GM12878 (cell line): ENCODE measurements around the gene DNAH5. TPM values are rescaled to one million over a fixed set of nuclear protein-coding genes. Genes with fewer than 3 reads are reported as not detected.

Source experiments
- ATAC-seq: fragments of 200-7000 bp; cut with Tn5 transposase; 3 replicates; pipeline ENCODE4 v1.9.1; 2020; ENCODE audit warnings: mild to moderate bottlenecking, moderate library complexity
- BruUV-seq: library from RNA; stranded (reverse); fragments of 400-500 nt; replicated peaks from 2 replicates; lab custom pipeline; 2021; lab: Mats Ljungman, UMichigan
- CTCF ChIA-PET: fragments of 300-600 bp; sonication (Branson Sonifier 250); formaldehyde crosslinking; extraction: SDS; loops from one replicate; lab custom pipeline; 2021; ENCODE audit warnings: inconsistent platforms; lab: Yijun Ruan, JAX
- POLR2A ChIA-PET: fragments of 350-600 bp; formaldehyde crosslinking; extraction: SDS; loops from one replicate; lab custom pipeline; 2021; ENCODE audit warnings: inconsistent platforms; lab: Charles Lee
- RAD21 ChIA-PET: fragments of 300-600 bp; sonication (Branson Sonifier 250); formaldehyde crosslinking; loops from one replicate; lab custom pipeline; 2023; ENCODE audit warnings: antibody characterized with exemption; ENCODE audit not compliant: unreplicated experiment; lab: Charles Lee
- SMC1A ChIA-PET: fragments of 300-600 bp; sonication (Branson Sonifier 250); formaldehyde crosslinking; loops from one replicate; lab custom pipeline; 2023; ENCODE audit not compliant: unreplicated experiment, uncharacterized antibody; lab: Charles Lee
- DNase-seq: peaks from one replicate; pipeline ENCODE4 v3.0.0-alpha.2; 2011; ENCODE audit warnings: low read depth, low spot score
- FAIRE-seq: peaks from 3 replicates; lab custom pipeline; 2011; peaks lifted over from hg19 to GRCh38; lab: Jason Lieb, UNC
- H2AFZ ChIP-seq: 2 replicates; pipeline ENCODE4 v1.6.0; 2011; ENCODE audit warnings: low read depth, low read length, control low read depth; ENCODE audit not compliant: control insufficient read depth
- H3K27ac ChIP-seq: 2 replicates; pipeline ENCODE4 v1.5.1; 2011; ENCODE audit warnings: control low read depth; ENCODE audit not compliant: control insufficient read depth, insufficient read depth
- H3K27me3 ChIP-seq, 2 experiments: replicated peaks in 1 of 2; 2 replicates each; pipeline versions ENCODE4 v1.6.0 to v1.6.1; 2011; ENCODE audit warnings: low read length in 1 of 2; ENCODE audit not compliant: control insufficient read depth in 2 of 2, insufficient read depth in 2 of 2
- H3K36me3 ChIP-seq, 2 experiments: 2 replicates each; pipeline ENCODE4 v1.5.1; 2011; ENCODE audit warnings: low read length in 1 of 2; ENCODE audit not compliant: control insufficient read depth in 2 of 2, insufficient read depth in 2 of 2
- H3K4me1 ChIP-seq: 2 replicates; pipeline ENCODE4 v1.6.1; 2011; ENCODE audit warnings: mild to moderate bottlenecking, low read length, moderate library complexity, mixed read lengths; ENCODE audit not compliant: control insufficient read depth, insufficient read depth
- H3K4me2 ChIP-seq: 2 replicates; pipeline ENCODE4 v1.6.0; 2011; ENCODE audit warnings: control low read depth; ENCODE audit not compliant: control insufficient read depth, insufficient read depth
- H3K4me3 ChIP-seq: fragments of 200-600 bp; sonication (generic); 2 replicates; pipeline ENCODE4 v1.5.1; 2016
- H3K79me2 ChIP-seq: 2 replicates; pipeline ENCODE4 v1.6.0; 2011; ENCODE audit warnings: low read length; ENCODE audit not compliant: control insufficient read depth, insufficient read depth
- H3K9ac ChIP-seq: 2 replicates; pipeline ENCODE4 v1.8.0; 2011; ENCODE audit warnings: low read length, control low read depth, mixed read lengths; ENCODE audit not compliant: control insufficient read depth, insufficient read depth
- H3K9me3 ChIP-seq: replicated peaks from 3 replicates; pipeline ENCODE4 v1.5.1; 2011; ENCODE audit warnings: mild to moderate bottlenecking, low read length; ENCODE audit not compliant: control insufficient read depth, insufficient read depth
- H4K20me1 ChIP-seq: 2 replicates; pipeline ENCODE4 v1.6.0; 2011; ENCODE audit not compliant: control insufficient read depth, insufficient read depth
- BHLHE40 ChIP-seq, 2 experiments: fragments of 450-650 bp in 1 of 2; IDR thresholded peaks; 2 replicates each; pipeline ENCODE4 v1.6.1; 2011 to 2017; ENCODE audit warnings: low read depth in 2 of 2, borderline replicate concordance in 1 of 2, improper control_type of control experiment in 1 of 2, low read length in 1 of 2, mild to moderate bottlenecking in 1 of 2
- BRCA1 ChIP-seq: IDR thresholded peaks from 2 replicates; pipeline ENCODE4 v1.6.1; 2011; ENCODE audit warnings: low read depth, low read length, improper control_type of control experiment
- CEBPB ChIP-seq, 2 experiments: fragments of 150-350 bp in 1 of 2; IDR thresholded peaks; 2 replicates each; pipeline ENCODE4 v1.6.1; 2012 to 2014; ENCODE audit warnings: low read depth in 2 of 2, low read length in 2 of 2, borderline replicate concordance in 1 of 2, inconsistent platforms in 1 of 2
- CEBPZ ChIP-seq: fragments of 150-350 bp; IDR thresholded peaks from 2 replicates; pipeline ENCODE4 v1.6.1; 2016; ENCODE audit warnings: low read depth, low read length
- CHD2 ChIP-seq: IDR thresholded peaks from 2 replicates; pipeline ENCODE4 v1.6.1; 2011; ENCODE audit warnings: low read depth, low read length, improper control_type of control experiment, borderline replicate concordance
- ESRRA ChIP-seq: IDR thresholded peaks from 2 replicates; pipeline ENCODE4 v1.6.1; 2012; ENCODE audit warnings: mild to moderate bottlenecking, low read length, improper control_type of control experiment
- KLF5 ChIP-seq: fragments of 450-650 bp; IDR thresholded peaks from 2 replicates; pipeline ENCODE4 v1.6.1; 2014; ENCODE audit warnings: mild to moderate bottlenecking; ENCODE audit not compliant: partially characterized antibody
- MXI1 ChIP-seq: fragments of 150-350 bp; IDR thresholded peaks from 2 replicates; pipeline ENCODE4 v1.6.1; 2011; ENCODE audit warnings: low read depth, mild to moderate bottlenecking, inconsistent platforms, low read length, improper control_type of control experiment
- MYB ChIP-seq: fragments of 150-350 bp; IDR thresholded peaks from 2 replicates; pipeline ENCODE4 v1.6.1; 2014; ENCODE audit warnings: mild to moderate bottlenecking, low read depth, low read length, borderline replicate concordance
- PBX3 ChIP-seq: IDR thresholded peaks from 2 replicates; pipeline ENCODE4 v1.6.1; 2011; ENCODE audit warnings: mild to moderate bottlenecking, low read depth, low read length, moderate library complexity; ENCODE audit not compliant: insufficient replicate concordance
- POU2F2 ChIP-seq: IDR thresholded peaks from 3 replicates; pipeline ENCODE4 v1.6.1; 2011; ENCODE audit warnings: low read depth, mild to moderate bottlenecking, low read length, borderline replicate concordance
- SP1 ChIP-seq: IDR thresholded peaks from one replicate; pipeline ENCODE4 v1.6.1; 2011; ENCODE audit warnings: low read depth, low read length
- SREBF2 ChIP-seq: IDR thresholded peaks from 2 replicates; pipeline ENCODE4 v1.6.1; 2012; ENCODE audit warnings: mild to moderate bottlenecking, low read length
- ZNF384 ChIP-seq: IDR thresholded peaks from 2 replicates; pipeline ENCODE4 v1.6.1; 2012; ENCODE audit warnings: low read depth, mild to moderate bottlenecking, low read length, improper control_type of control experiment, borderline replicate concordance
- WGBS: methylation state at CpG from one replicate; pipeline ENCODE4 v1.1.6; 2016; ENCODE audit warnings: low lambda C conversion rate; ENCODE audit not compliant: insufficient replicate concordance, insufficient coverage; ENCODE audit errors: missing lambda C conversion rate; 5-methylcytosine and 5-hydroxymethylcytosine counted together
- in situ Hi-C: fragments of 300-500 bp; cut with MboI; formaldehyde crosslinking; loops from 9 replicates; pipeline ENCODE4 v1.14.3; 2018; ENCODE audit warnings: mixed read lengths
- intact Hi-C: fragments of 100-400 bp; cut with micrococcal nuclease; formaldehyde crosslinking; loops from one replicate; pipeline ENCODE4 v1.14.2; 2022; ENCODE audit not compliant: unreplicated experiment
- polyA plus RNA-seq, 11 experiments: library from polyadenylated mRNA; depleted of rRNA in 4 of 11; unstranded in 6 of 11; stranded (reverse) in 5 of 11; fragments of >200 nt; fragmentation: Nextera tagmentation in 4 of 11; fragmentation: Illumina TruSeq in 1 of 11; extraction: Ambion mirVana in 4 of 11; extraction: Trizol in 1 of 11; gene quantifications; 1 replicate in 1 of 11; 2 replicates in 10 of 11; pipeline versions ENCODE4 v1.2.1 to v1.2.3, GENCODE V29; 2011 to 2016; ENCODE audit warnings: inconsistent platforms in 2 of 11, missing spikeins in 2 of 11, low read depth in 1 of 11
- total RNA-seq, 4 experiments: library from RNA; depleted of rRNA in 3 of 4; stranded (reverse); fragments of >200 nt in 3 of 4; fragmentation: Illumina TruSeq in 1 of 4; extraction: Trizol in 1 of 4; gene quantifications; 2 replicates each; pipeline versions ENCODE4 v1.2.1 to v1.2.3, GENCODE V29; 2013 to 2021

DNAH5 gene
- total and polyA plus RNA-seq, 10 of the 15 experiments (the other 5 are each of a cell fraction or from before 2014, with no cell fraction given) = under 0.01 to 0.30 (median 0.07) TPM; not detected in 7

- in situ Hi-C loops = no loop called here
- Histone ChIP-seq H3K4me3 (no peak overlapping the region), H3K9ac (no peak overlapping the region), H3K36me3 (no peaks in the 10 kb centered on the region), H3K4me2 (no peak overlapping the region), H3K79me2 (no peaks in the 10 kb centered on the region), H3K27ac (no peak overlapping the region), H4K20me1 (no peaks in the 10 kb centered on the region), H3K4me1 (no peaks in the 10 kb centered on the region), H3K9me3 (no peaks in the 10 kb centered on the region), H3K27me3 (no peaks in the 10 kb centered on the region), H2AFZ (no peak overlapping the region)
- POLR2A ChIA-PET = no interaction called here
- ATAC-seq (no peak), DNase-seq (no peak), FAIRE-seq (no peak)
- BruUV-seq = no TSS peak
- CTCF ChIA-PET = no interaction called here
- RAD21 ChIA-PET = no interaction called here
- TF ChIP-seq MYB (no peak), SREBF2 (no peak), PBX3 (no peak), CEBPZ (no peak), KLF5 (no peak), ZNF384 (no peak), POU2F2 (no peak), CEBPB (IDR thresholded peaks at IDR 0.05; ENCODE audit: borderline replicate concordance in 1 of 2, low read depth in 2 of 2, low read length in 2 of 2) (no peak), SP1 (no peak), BHLHE40 (IDR thresholded peaks at IDR 0.05; ENCODE audit: borderline replicate concordance in 1 of 2, low read depth in 2 of 2, low read length in 1 of 2) (no peak), ESRRA (no peak), BRCA1 (no peak), CHD2 (no peak), MXI1 (no peak)
- 52% methylated on average over 6 of the region's 6 CpGs for WGBS
- intact Hi-C loops = no loop called here
- SMC1A ChIA-PET = no interaction called here
Observed at GRCh38 chr5:13700626-13701025, 243.9 kb downstream of the DNAH5 start.
